Measurements from ENCODE around the gene TRPM1. TPM values are rescaled to one million over a fixed set of nuclear protein-coding genes. Genes with fewer than 3 reads are reported as not detected.

The TRPM1 gene
- total RNA-seq, 1 donor from 2014 or later: not detected

DNA sequence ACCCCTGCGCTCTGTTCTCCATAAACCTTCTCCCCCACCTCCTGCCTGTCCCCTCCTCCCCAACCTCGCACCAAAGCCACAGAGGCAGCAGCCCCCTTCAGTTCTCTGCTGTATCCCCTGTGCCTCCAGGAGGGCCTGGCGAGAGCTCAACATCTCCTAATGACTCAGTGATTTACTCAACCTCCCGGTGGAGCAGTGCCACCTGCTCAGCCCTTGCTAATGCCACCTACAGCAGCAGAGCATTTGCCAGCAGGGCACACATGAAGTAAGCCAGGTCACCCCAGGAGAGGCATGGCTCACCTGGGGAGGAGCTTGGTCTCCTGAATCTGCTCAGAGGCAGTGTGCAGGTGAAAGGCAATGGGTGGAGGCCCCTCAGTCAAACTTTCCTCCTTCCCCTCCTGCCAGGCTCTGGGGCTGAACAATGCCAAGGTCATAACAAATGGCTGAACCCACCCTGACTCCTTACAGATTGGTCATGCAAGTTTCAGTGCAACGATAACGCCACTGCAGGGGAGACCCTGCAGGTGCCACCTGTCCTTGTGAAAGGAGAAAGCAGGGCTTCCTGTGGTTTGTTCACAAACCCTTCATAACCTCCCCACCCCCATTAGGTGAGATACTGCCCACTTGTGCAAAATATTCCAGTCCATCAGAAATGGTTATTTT is 19.8 kb downstream of the TRPM1 start:
- H3K27ac Mint-ChIP-seq: no peak overlapping the region
- no peaks in the 10 kb centered on the region for H3K36me3 Mint-ChIP-seq
- peaks cover 5% of the 10 kb centered on the region for H3K4me1 Mint-ChIP-seq
- H3K4me3 Mint-ChIP-seq: no peak overlapping the region
- H3K9me3 Mint-ChIP-seq: peaks cover under 1% of the 10 kb centered on the region
- no peak for DNase-seq (ENCODE audit: low spot score in 2 of 2, unreplicated experiment in 2 of 2)
- TF ChIP-seq CTCF (IDR thresholded peaks at IDR 0.05; ENCODE audit: unreplicated experiment): no peak
- H3K27me3 Mint-ChIP-seq (ENCODE audit: low read depth): peaks cover 2% of the 10 kb centered on the region

- H3K9me3 Mint-ChIP-seq: no peaks in the 10 kb centered on the region
Measured at GRCh38 chr15:31081056-31081455, 20.5 kb downstream of the TRPM1 start.

DNA sequence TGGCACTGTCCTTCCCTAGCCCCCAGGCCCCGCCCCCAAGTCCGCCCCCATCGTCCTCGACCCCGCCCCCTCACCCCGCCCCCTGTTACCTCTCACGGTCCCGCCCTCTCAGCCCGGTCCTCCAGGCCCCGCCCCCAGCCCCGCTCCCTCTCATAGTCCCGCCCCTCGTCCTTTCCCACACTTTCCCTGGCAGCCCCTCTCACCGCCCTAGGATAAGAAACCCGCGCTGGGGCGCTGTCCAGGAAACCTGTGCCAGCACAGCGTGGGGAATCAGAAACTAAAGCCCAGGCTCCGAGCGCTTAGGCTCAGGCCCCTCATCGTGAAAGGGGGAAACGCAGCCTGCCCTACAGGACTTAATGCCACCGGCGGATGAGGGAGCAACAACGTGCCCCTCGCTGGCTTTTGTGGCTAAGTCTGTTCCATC is 20.9 kb downstream of the TRPM1 start:
- Mint-ChIP-seq H3K9me3 (no peaks in the 10 kb centered on the region), H3K36me3 (no peaks in the 10 kb centered on the region), H3K4me3 (no peak overlapping the region), H3K27ac (no peak overlapping the region), H3K27me3 (ENCODE audit: low read depth) (peaks cover 2% of the 10 kb centered on the region), H3K4me1 (peaks cover 5% of the 10 kb centered on the region)
- TF ChIP-seq CTCF (IDR thresholded peaks at IDR 0.05; ENCODE audit: unreplicated experiment): no peak
- peak; percentile 53 to 59 for DNase-seq (ENCODE audit: low spot score in 2 of 2, unreplicated experiment in 2 of 2)

More at GRCh38 chr15:31081056-31081455, 20.5 kb downstream of the TRPM1 start:
- TF ChIP-seq CTCF (IDR thresholded peaks at IDR 0.05; ENCODE audit: unreplicated experiment): no peak
- Mint-ChIP-seq H3K27ac (no peak overlapping the region), H3K4me3 (no peak overlapping the region), H3K36me3 (no peaks in the 10 kb centered on the region), H3K4me1 (peaks cover 5% of the 10 kb centered on the region), H3K27me3 (ENCODE audit: low read depth) (peaks cover 2% of the 10 kb centered on the region)
- DNase-seq (ENCODE audit: low spot score in 2 of 2, unreplicated experiment in 2 of 2): no peak

DNA sequence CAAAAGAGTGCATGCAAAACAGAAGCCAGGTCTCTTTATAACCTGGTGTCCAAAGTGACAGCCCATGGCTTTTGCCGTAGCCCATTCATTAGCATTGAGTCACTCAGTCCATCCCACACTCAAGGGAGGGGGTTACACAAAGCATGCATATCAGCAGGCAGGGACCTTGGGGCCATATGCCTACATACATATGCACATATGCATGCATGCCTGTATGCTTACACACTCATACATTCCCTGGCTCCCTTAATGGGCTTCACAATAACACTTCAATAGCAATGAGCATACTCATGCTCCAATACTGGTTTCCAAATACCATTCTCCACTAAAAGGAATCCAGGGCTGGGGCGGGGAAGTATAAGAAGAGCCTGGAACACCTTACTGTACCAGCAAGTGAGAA is 22.0 kb downstream of the TRPM1 start:
- Mint-ChIP-seq H3K27ac (no peak overlapping the region), H3K9me3 (peaks cover 7% of the 10 kb centered on the region), H3K27me3 (ENCODE audit: low read depth) (peaks cover 2% of the 10 kb centered on the region), H3K4me1 (peaks cover 5% of the 10 kb centered on the region), H3K36me3 (no peaks in the 10 kb centered on the region), H3K4me3 (no peak overlapping the region)
- no peak for TF ChIP-seq CTCF (IDR thresholded peaks at IDR 0.05; ENCODE audit: unreplicated experiment)
- DNase-seq (ENCODE audit: low spot score in 2 of 2, unreplicated experiment in 2 of 2): no peak

DNA sequence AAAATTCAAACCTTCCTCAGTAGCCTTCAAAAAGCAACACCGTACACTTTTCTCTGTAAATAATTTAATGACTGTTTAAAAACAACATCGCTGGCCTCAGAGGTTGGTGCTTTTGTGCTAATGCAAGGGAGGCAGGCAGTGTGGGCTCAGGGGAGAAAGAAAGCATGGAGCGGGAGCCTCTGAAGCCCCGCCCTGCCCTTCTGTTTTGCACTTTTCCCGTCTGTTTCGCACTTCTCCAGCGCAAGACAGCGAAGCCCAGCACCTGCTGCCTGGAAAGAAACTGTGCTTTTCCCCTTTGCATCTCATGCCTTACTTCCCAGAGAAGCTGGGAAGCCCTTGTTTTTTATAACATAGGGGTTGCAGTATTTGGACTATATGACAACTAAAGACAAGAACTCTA is 23.1 kb downstream of the TRPM1 start:
- Mint-ChIP-seq H3K27ac (no peak overlapping the region), H3K4me1 (peaks cover 5% of the 10 kb centered on the region)
- DNase-seq (ENCODE audit: low spot score in 2 of 2, unreplicated experiment in 2 of 2): no peak

More for the DNA sequence above, 23.1 kb downstream of the TRPM1 start:
- Mint-ChIP-seq H3K9me3 (peaks cover 16% of the 10 kb centered on the region), H3K27me3 (ENCODE audit: low read depth) (peaks cover 2% of the 10 kb centered on the region), H3K36me3 (no peaks in the 10 kb centered on the region), H3K4me3 (no peak overlapping the region)
- no peak for TF ChIP-seq CTCF (IDR thresholded peaks at IDR 0.05; ENCODE audit: unreplicated experiment)
